Measurements from ENCODE around the gene EDC3. TPM values are rescaled to one million over a fixed set of nuclear protein-coding genes. Genes with fewer than 3 reads are reported as not detected.

Gene EDC3
- total RNA-seq, 1 donor from 2014 or later = 17.2 TPM

GRCh38 chr15:74604983-74605794, 90.6 kb downstream of the EDC3 start:
- no peak overlapping the region for H3K27ac ChIP-seq (replicated peaks)
- no peaks in the 10 kb centered on the region for H3K27me3 ChIP-seq (ENCODE audit: low read depth)
- no peak for DNase-seq
- peaks cover 17% of the 10 kb centered on the region for H3K4me1 ChIP-seq
- H3K36me3 ChIP-seq = no peaks in the 10 kb centered on the region
- intact Hi-C loops (cut with micrococcal nuclease) = no loop called here
- H3K4me3 ChIP-seq = no peak overlapping the region
- TF ChIP-seq, protein P1, sequence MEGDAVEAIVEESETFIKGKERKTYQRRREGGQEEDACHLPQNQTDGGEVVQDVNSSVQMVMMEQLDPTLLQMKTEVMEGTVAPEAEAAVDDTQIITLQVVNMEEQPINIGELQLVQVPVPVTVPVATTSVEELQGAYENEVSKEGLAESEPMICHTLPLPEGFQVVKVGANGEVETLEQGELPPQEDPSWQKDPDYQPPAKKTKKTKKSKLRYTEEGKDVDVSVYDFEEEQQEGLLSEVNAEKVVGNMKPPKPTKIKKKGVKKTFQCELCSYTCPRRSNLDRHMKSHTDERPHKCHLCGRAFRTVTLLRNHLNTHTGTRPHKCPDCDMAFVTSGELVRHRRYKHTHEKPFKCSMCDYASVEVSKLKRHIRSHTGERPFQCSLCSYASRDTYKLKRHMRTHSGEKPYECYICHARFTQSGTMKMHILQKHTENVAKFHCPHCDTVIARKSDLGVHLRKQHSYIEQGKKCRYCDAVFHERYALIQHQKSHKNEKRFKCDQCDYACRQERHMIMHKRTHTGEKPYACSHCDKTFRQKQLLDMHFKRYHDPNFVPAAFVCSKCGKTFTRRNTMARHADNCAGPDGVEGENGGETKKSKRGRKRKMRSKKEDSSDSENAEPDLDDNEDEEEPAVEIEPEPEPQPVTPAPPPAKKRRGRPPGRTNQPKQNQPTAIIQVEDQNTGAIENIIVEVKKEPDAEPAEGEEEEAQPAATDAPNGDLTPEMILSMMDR (IDR thresholded peaks at IDR 0.05; ENCODE audit: borderline replicate concordance) = no peak
- H3K9me3 ChIP-seq (replicated peaks) = no peaks in the 10 kb centered on the region

DNA sequence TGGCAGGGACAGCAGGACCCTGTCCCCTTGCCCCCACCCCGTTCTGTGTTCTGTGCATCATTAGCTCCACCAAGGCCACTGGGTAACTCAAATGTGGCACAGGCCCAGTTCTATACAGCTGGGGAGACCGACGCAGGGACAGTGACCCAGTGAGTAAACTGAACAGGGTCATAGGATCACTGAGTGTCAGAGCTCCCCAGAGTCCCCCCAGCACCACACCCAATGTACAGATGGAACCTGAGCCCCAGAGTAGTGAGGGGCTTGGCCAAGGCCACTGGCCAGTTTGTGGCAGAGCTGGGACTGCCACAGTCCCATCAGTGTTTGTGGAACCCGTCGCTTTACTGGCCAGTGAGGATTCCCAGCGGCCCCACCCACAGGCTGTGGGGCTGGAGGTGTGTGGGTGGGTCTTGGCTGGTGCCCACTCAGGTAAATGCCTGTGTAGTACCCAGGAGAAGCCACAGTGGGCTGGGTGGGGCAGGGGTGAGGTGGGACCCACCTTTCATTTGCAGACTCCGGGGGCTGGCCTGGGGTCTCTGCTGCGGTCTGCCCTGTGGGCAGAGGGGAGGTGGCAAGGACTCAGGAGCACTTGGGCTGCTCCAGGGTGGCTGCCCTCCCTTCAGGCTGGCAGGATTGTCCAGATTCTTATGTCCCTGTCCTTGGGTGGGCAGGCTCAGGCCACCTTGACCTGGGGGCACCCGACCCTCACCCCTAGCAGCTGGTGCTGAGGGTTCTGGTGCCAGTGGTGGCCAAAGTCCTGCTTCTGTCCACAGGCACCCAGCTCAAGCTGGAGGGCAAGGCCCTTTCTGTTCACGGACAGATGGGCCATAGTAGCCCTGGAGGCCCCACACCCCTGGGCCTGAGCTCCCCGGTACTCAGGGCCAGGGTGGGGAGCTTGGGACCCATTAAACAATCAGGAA, 91.8 kb downstream of the EDC3 start:
- Histone ChIP-seq H3K4me3 (no peak overlapping the region), H3K9me3 (replicated peaks) (no peaks in the 10 kb centered on the region), H3K4me1 (peaks cover 20% of the 10 kb centered on the region), H3K27me3 (ENCODE audit: low read depth) (no peaks in the 10 kb centered on the region), H3K36me3 (no peaks in the 10 kb centered on the region), H3K27ac (replicated peaks) (no peak overlapping the region)
- DNase-seq = no peak
- TF ChIP-seq, protein P1 (IDR thresholded peaks at IDR 0.05; ENCODE audit: borderline replicate concordance) = no peak
- intact Hi-C loops (cut with micrococcal nuclease) = no loop called here

DNA sequence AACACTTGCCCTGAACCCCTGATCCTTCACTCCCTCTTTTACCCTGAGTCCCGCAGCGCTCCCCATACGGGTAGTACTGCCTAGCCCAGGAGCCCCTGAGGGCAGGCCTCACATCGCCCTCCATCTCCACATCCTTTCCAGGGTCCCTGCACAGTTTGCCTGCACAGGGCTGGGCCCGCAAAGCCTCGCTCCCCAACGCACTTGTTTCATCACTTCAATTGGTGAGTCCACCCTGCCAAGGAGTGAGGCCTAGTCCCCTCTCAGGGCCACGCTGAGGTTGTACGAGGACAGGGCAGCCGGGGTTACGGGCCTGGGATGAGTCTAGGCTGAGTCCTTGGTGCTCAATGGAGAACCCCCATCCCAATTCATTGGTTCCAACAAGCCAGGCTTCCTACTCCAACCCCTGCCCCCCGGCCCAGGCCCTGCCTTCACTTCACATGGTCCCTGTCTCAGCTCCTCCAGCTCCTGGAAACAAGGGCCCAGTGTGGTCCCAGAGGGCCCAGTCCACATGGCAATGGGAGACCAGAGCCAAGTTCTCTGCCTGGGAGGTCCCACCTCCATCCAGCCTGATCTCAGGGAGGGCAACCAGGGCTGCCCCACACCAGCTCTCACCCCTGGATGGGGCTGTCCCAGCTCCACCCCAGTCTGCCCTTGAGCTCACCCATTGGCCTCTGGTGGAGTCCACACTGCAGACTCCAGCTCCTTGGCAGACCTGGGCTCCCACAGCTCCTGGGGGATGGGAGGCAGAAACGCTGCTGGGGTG, 92.6 kb downstream of the EDC3 start:
- Histone ChIP-seq H3K4me1 (peaks cover 28% of the 10 kb centered on the region), H3K4me3 (no peak overlapping the region), H3K36me3 (no peaks in the 10 kb centered on the region), H3K27me3 (ENCODE audit: low read depth) (no peaks in the 10 kb centered on the region), H3K9me3 (replicated peaks) (no peaks in the 10 kb centered on the region), H3K27ac (replicated peaks) (no peak overlapping the region)
- TF ChIP-seq, protein P1 (IDR thresholded peaks at IDR 0.05; ENCODE audit: borderline replicate concordance) = no peak
- intact Hi-C loops (cut with micrococcal nuclease) = no loop called here
- DNase-seq = no peak

DNA sequence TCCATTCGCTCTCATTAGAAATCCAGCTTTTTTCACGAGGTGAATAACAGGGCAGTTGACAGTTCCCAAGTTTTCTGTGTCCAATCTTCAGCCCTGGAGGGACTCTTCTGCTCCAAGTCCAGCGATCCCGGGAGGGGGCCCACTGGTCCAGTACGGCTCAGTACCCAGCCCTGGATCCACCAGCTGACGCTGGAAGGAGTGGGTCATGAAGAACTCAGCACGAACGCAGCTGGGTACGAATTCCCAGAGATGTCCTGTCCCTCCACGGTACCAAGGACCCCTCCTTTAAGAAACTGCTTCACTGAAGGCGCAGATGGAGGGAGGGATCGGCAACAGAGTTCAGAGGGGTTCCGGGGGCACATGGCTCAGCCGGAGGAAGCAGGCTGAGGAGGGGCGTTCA, 96.7 kb downstream of the EDC3 start:
- no peaks in the 10 kb centered on the region for H3K27me3 ChIP-seq (ENCODE audit: low read depth)
- TF ChIP-seq, protein P1 (IDR thresholded peaks at IDR 0.05; ENCODE audit: borderline replicate concordance) = no peak
- peak overlapping the region; percentile 82 for H3K4me3 ChIP-seq
- intact Hi-C loops (cut with micrococcal nuclease) = no loop called here
- peak overlapping the region; percentile 96 for H3K27ac ChIP-seq (replicated peaks)
- DNase-seq = no peak
- peaks cover 5% of the 10 kb centered on the region for H3K36me3 ChIP-seq
- H3K4me1 ChIP-seq = peaks cover 37% of the 10 kb centered on the region
- no peaks in the 10 kb centered on the region for H3K9me3 ChIP-seq (replicated peaks)
